ENCODE data around the gene NCS1. TPM values are rescaled to one million over a fixed set of nuclear protein-coding genes. Genes with fewer than 3 reads are reported as not detected.

The NCS1 gene
- total and polyA plus RNA-seq, 2 of the 8 experiments (the other 6 are each of a cell fraction or from before 2014, with no cell fraction given), result 34.7 to 47.6 TPM

- TF ChIP-seq SP1 (IDR thresholded peaks at IDR 0.05; ENCODE audit: low read depth, low read length) (no peak), NRF1 (IDR thresholded peaks at IDR 0.05; ENCODE audit: low read depth, low read length) (no peak), CTCF (IDR thresholded peaks at IDR 0.05; ENCODE audit: control extremely low read depth in 1 of 3, insufficient read depth in 1 of 3, low read depth in 1 of 3, low read length in 3 of 3) (no peak)
These were observed 42.7 kb upstream of the NCS1 start (continued) for GRCh38 chr9:130129432-130130061.

Measured in H1 (cell line).